Measurements from ENCODE around the gene DGKZ. TPM values are rescaled to one million over a fixed set of nuclear protein-coding genes. Genes with fewer than 3 reads are reported as not detected.
"Not testable (repeated sequence)": the region's sequence is repeated elsewhere in the genome, so short reads cannot be mapped to it uniquely, and the experiment has no call there.

The DGKZ gene
- total and polyA plus RNA-seq, 3 experiments from 2014 or later, result 85.8 to 87.4 (median 87.2) TPM

DNA sequence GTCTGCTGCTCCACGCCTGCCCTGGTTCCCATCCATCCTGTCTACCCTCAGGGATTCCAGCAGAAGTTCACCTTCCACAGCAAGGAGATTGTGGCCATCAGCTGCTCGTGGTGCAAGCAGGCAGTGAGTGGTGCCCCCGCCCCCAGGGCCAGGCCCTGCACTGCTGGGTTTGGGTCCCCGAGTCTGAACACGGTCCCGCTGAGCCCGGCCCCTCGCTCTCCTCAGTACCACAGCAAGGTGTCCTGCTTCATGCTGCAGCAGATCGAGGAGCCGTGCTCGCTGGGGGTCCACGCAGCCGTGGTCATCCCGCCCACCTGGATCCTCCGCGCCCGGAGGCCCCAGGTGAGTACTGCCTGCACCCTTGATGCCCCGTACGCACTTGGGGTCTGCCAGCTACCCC lies 24.0 kb downstream of the DGKZ start:
- not testable (repeated sequence) for H3K9me3 ChIP-seq (ENCODE audit: low read length); H3K27ac Mint-ChIP-seq; H3K4me3 Mint-ChIP-seq; H3K27ac ChIP-seq (ENCODE audit: low read depth, low read length); H3K27me3 Mint-ChIP-seq; H3K9me3 Mint-ChIP-seq; DNase-seq; H3K27me3 ChIP-seq (ENCODE audit: insufficient read depth, low read length, poor library complexity, severe bottlenecking); H3K4me1 ChIP-seq (ENCODE audit: insufficient read depth, low read length); H3K4me3 ChIP-seq (ENCODE audit: low read length)
- H3K36me3 ChIP-seq (ENCODE audit: insufficient read depth, low read length), result peaks cover 68% of the 10 kb centered on the region
- POLR2A ChIA-PET, result interaction anchor here (0.6 kb wide), 1 partner anchor 20 kb away, joined by 3 read pairs; no protein-coding TSS in a partner anchor
- Mint-ChIP-seq H3K4me1 (peaks cover 7 to 26% (median 9%) of the 10 kb centered on the region in 3 donors), H3K36me3 (peaks cover 0 to 77% (median 2%) of the 10 kb centered on the region in 3 donors)
- CTCF ChIA-PET, result interaction anchor here (16.1 kb wide), 1 partner anchor 21 kb away, joined by 358 read pairs; the partner anchor contains the start of gene DGKZ

DNA sequence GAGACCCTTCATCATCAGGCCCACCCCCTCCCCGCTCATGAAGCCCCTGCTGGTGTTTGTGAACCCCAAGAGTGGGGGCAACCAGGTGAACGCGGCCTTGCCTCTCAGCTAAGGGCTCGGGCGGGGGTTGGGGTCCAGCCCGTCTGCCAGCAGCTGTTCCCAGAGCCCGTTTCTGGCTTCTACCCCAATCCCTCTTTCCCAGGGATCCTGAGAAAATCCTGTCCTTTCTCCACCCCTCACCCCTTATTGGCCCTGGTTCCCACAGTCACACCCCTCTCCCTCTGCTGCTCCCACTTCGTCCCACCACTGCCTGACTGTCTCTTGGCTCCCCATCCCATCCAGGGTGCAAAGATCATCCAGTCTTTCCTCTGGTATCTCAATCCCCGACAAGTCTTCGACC lies 24.8 kb downstream of the DGKZ start:
- peaks cover 5 to 19% (median 9%) of the 10 kb centered on the region in 3 donors for H3K4me1 Mint-ChIP-seq
- peaks cover 0 to 2% of the 10 kb centered on the region in 2 donors for H3K27me3 Mint-ChIP-seq
- POLR2A ChIA-PET, result interaction anchor here (0.6 kb wide), 1 partner anchor 21 kb away, joined by 3 read pairs; no protein-coding TSS in a partner anchor
- H3K9me3 Mint-ChIP-seq, result no peaks in the 10 kb centered on the region
- no peak overlapping the region for H3K27ac ChIP-seq (ENCODE audit: low read depth, low read length)
- DNase-seq, result no peak
- no peak overlapping the region for H3K27ac Mint-ChIP-seq
- no peak overlapping the region for H3K4me3 ChIP-seq (ENCODE audit: low read length)
- peaks cover 0 to 84% (median 2%) of the 10 kb centered on the region in 3 donors for H3K36me3 Mint-ChIP-seq
- H3K9me3 ChIP-seq (ENCODE audit: low read length), result no peaks in the 10 kb centered on the region
- peaks cover 2% of the 10 kb centered on the region for H3K4me1 ChIP-seq (ENCODE audit: insufficient read depth, low read length)
- peaks cover 72% of the 10 kb centered on the region for H3K36me3 ChIP-seq (ENCODE audit: insufficient read depth, low read length)
- H3K27me3 ChIP-seq (ENCODE audit: insufficient read depth, low read length, poor library complexity, severe bottlenecking), result no peaks in the 10 kb centered on the region
- no peak overlapping the region for H3K4me3 Mint-ChIP-seq
- CTCF ChIA-PET, result interaction anchor here (16.1 kb wide), 1 partner anchor 22 kb away, joined by 358 read pairs; the partner anchor contains the start of gene DGKZ

- H3K9me3 ChIP-seq (ENCODE audit: low read length); H3K4me3 Mint-ChIP-seq; H3K27me3 ChIP-seq (ENCODE audit: insufficient read depth, low read length, poor library complexity, severe bottlenecking); H3K27me3 Mint-ChIP-seq; POLR2A ChIA-PET; H3K4me3 ChIP-seq (ENCODE audit: low read length); DNase-seq; H3K27ac Mint-ChIP-seq; H3K27ac ChIP-seq (ENCODE audit: low read depth, low read length); H3K9me3 Mint-ChIP-seq; H3K4me1 ChIP-seq (ENCODE audit: insufficient read depth, low read length): not testable (repeated sequence)
- CTCF ChIA-PET, result interaction anchor here (16.1 kb wide), 1 partner anchor 22 kb away, joined by 358 read pairs; the partner anchor contains the start of gene DGKZ
- Mint-ChIP-seq H3K36me3 (peaks cover 0 to 87% (median 2%) of the 10 kb centered on the region in 3 donors), H3K4me1 (peaks cover 2 to 15% (median 6%) of the 10 kb centered on the region in 3 donors)
- peaks cover 72% of the 10 kb centered on the region for H3K36me3 ChIP-seq (ENCODE audit: insufficient read depth, low read length)
These were observed 25.2 kb downstream of the DGKZ start for GRCh38 chr11:46372501-46372900.

DNA sequence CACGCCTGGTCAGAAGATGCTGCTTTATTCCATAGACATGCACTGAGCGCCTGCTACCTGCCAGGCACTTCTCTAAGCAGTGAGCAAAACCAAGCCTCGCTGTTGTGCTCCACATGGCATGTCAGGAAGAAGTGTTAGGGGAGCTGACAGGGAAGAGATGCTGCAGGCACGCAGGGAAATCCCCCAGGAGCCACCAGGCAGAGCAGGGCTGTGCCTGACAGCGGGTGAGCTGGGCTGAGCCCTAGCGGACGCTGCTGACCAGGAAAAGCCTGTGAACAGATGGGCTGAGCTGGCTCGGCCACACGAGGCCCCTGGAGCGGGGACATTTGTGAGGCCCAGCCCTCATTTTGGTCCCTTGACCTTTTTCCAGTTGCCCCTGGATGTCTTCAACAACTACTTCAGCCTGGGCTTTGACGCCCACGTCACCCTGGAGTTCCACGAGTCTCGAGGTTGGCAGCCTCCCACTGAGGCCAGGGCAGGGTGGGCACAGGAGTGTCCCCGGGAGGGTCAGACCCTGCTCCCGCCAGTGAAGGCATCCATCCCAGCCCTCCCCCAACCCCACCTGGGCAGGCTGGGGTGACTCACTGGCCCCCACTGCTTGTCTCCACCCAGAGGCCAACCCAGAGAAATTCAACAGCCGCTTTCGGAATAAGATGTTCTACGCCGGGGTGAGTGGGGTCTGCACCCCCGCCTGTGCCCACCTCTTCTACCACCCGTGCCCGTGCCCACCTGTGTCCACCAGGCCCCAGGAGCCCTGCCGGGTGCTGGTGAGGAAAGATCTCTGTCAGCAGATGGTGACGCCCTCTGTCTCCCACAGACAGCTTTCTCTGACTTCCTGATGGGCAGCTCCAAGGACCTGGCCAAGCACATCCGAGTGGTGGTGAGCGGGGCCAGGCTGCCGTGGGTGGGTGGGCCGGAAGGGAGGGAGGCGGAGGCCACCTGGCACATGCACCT lies 26.8 kb downstream of the DGKZ start:
- Mint-ChIP-seq H3K27me3 (peaks cover 0 to under 1% of the 10 kb centered on the region in 2 donors), H3K4me3 (no peak overlapping the region), H3K4me1 (peaks cover 0 to 10% (median 5%) of the 10 kb centered on the region in 3 donors), H3K27ac (no peak overlapping the region), H3K9me3 (no peaks in the 10 kb centered on the region), H3K36me3 (peaks cover 2 to 84% (median 5%) of the 10 kb centered on the region in 3 donors)
- H3K27ac ChIP-seq (ENCODE audit: low read depth, low read length), result no peak overlapping the region
- no peak for DNase-seq
- H3K9me3 ChIP-seq (ENCODE audit: low read length), result no peaks in the 10 kb centered on the region
- peaks cover 60% of the 10 kb centered on the region for H3K36me3 ChIP-seq (ENCODE audit: insufficient read depth, low read length)
- CTCF ChIA-PET, result interaction anchor here (16.1 kb wide), 1 partner anchor 24 kb away, joined by 358 read pairs; the partner anchor contains the start of gene DGKZ
- POLR2A ChIA-PET, result no interaction called here
- H3K27me3 ChIP-seq (ENCODE audit: insufficient read depth, low read length, poor library complexity, severe bottlenecking), result no peaks in the 10 kb centered on the region
- no peaks in the 10 kb centered on the region for H3K4me1 ChIP-seq (ENCODE audit: insufficient read depth, low read length)
- no peak overlapping the region for H3K4me3 ChIP-seq (ENCODE audit: low read length)

- no peak for DNase-seq
- H3K27ac ChIP-seq (ENCODE audit: low read depth, low read length), result no peak overlapping the region
- peaks cover 2 to 77% (median 5%) of the 10 kb centered on the region in 3 donors for H3K36me3 Mint-ChIP-seq
- no peak overlapping the region for H3K4me3 Mint-ChIP-seq
- H3K4me1 Mint-ChIP-seq, result peaks cover 0 to 8% (median 2%) of the 10 kb centered on the region in 3 donors
- no peaks in the 10 kb centered on the region for H3K9me3 ChIP-seq (ENCODE audit: low read length)
- POLR2A ChIA-PET, result no interaction called here
- CTCF ChIA-PET, result interaction anchor here (16.1 kb wide), 1 partner anchor 25 kb away, joined by 358 read pairs; the partner anchor contains the start of gene DGKZ
- no peaks in the 10 kb centered on the region for H3K4me1 ChIP-seq (ENCODE audit: insufficient read depth, low read length)
- H3K27me3 ChIP-seq (ENCODE audit: insufficient read depth, low read length, poor library complexity, severe bottlenecking), result no peaks in the 10 kb centered on the region
- H3K4me3 ChIP-seq (ENCODE audit: low read length), result no peak overlapping the region
- no peaks in the 10 kb centered on the region for H3K9me3 Mint-ChIP-seq
- peaks cover 53% of the 10 kb centered on the region for H3K36me3 ChIP-seq (ENCODE audit: insufficient read depth, low read length)
- H3K27ac Mint-ChIP-seq, result no peak overlapping the region
- no peaks in the 10 kb centered on the region for H3K27me3 Mint-ChIP-seq
These were observed 27.6 kb downstream of the DGKZ start for GRCh38 chr11:46374815-46375214.

- Histone ChIP-seq H3K27me3 (ENCODE audit: insufficient read depth, low read length, poor library complexity, severe bottlenecking) (no peaks in the 10 kb centered on the region), H3K9me3 (ENCODE audit: low read length) (no peaks in the 10 kb centered on the region), H3K36me3 (ENCODE audit: insufficient read depth, low read length) (peaks cover 46% of the 10 kb centered on the region), H3K4me3 (ENCODE audit: low read length) (no peak overlapping the region), H3K4me1 (ENCODE audit: insufficient read depth, low read length) (no peaks in the 10 kb centered on the region), H3K27ac (ENCODE audit: low read depth, low read length) (no peak overlapping the region)
- Mint-ChIP-seq H3K27me3 (no peaks in the 10 kb centered on the region), H3K9me3 (no peaks in the 10 kb centered on the region), H3K4me1 (peaks cover 4 to 12% (median 4%) of the 10 kb centered on the region in 3 donors), H3K27ac (no peak overlapping the region), H3K36me3 (peaks cover 0 to 70% (median 5%) of the 10 kb centered on the region in 3 donors), H3K4me3 (no peak overlapping the region)
- POLR2A ChIA-PET, result no interaction called here
- no peak for DNase-seq
- CTCF ChIA-PET, result no interaction called here
These were observed 28.3 kb downstream of the DGKZ start for GRCh38 chr11:46375392-46376101.

GRCh38 chr11:46376258-46377050 lies 29.2 kb downstream of the DGKZ start:
- Mint-ChIP-seq H3K36me3 (peaks cover 0 to 66% (median 5%) of the 10 kb centered on the region in 3 donors), H3K4me3 (no peak overlapping the region), H3K27me3 (no peaks in the 10 kb centered on the region), H3K9me3 (no peaks in the 10 kb centered on the region), H3K27ac (peak overlapping the region in 2 of 8 donors; percentile 50 to 57), H3K4me1 (peaks cover 4 to 12% (median 5%) of the 10 kb centered on the region in 3 donors)
- Histone ChIP-seq H3K36me3 (ENCODE audit: insufficient read depth, low read length) (peaks cover 39% of the 10 kb centered on the region), H3K4me1 (ENCODE audit: insufficient read depth, low read length) (no peaks in the 10 kb centered on the region), H3K4me3 (ENCODE audit: low read length) (no peak overlapping the region), H3K27ac (ENCODE audit: low read depth, low read length) (no peak overlapping the region), H3K27me3 (ENCODE audit: insufficient read depth, low read length, poor library complexity, severe bottlenecking) (no peaks in the 10 kb centered on the region), H3K9me3 (ENCODE audit: low read length) (no peaks in the 10 kb centered on the region)
- CTCF ChIA-PET, result interaction anchor here (0.7 to 2.6 kb wide), 4 partner anchors 11 to 24 kb away, joined by 3 to 12 read pairs (median 7); no protein-coding TSS in a partner anchor
- no peak for DNase-seq
- POLR2A ChIA-PET, result no interaction called here
